K562 (cell line): ENCODE results near the gene ATRAID. TPM values are rescaled to one million over a fixed set of nuclear protein-coding genes. Genes with fewer than 3 reads are reported as not detected.

ENCODE experiments used
- E2F6 ChIP-seq, 2 experiments: IDR thresholded peaks; 2 replicates each; pipeline ENCODE4 v1.6.1; 2011; ENCODE audit warnings: borderline replicate concordance in 1 of 2, control low read depth in 1 of 2, low read depth in 1 of 2, low read length in 1 of 2, mild to moderate bottlenecking in 1 of 2, mixed read lengths in 1 of 2, moderate library complexity in 1 of 2; ENCODE audit not compliant: insufficient read depth in 1 of 2, insufficient read length in 1 of 2, poor library complexity in 1 of 2, severe bottlenecking in 1 of 2; ENCODE audit errors: extremely low read depth in 1 of 2
- HNRNPK ChIP-seq: fragments of 200-400 bp; formaldehyde crosslinking; IDR thresholded peaks from one replicate; pipeline ENCODE4 v1.6.1; 2018; ENCODE audit warnings: mild to moderate bottlenecking, low read depth, low read length; ENCODE audit not compliant: poor library complexity, severe bottlenecking
- MTA1 ChIP-seq: fragments of 450-650 bp; IDR thresholded peaks from 2 replicates; pipeline ENCODE4 v1.6.1; 2017; ENCODE audit warnings: borderline replicate concordance
- PHF8 ChIP-seq: fragments of 200-600 bp; sonication (generic); IDR thresholded peaks from 2 replicates; pipeline ENCODE4 v1.6.1; 2012; ENCODE audit warnings: mixed run types, mild to moderate bottlenecking, inconsistent platforms, low read length, moderate library complexity, borderline replicate concordance
- POLR2B ChIP-seq: fragments of 450-650 bp; IDR thresholded peaks from 2 replicates; pipeline ENCODE4 v1.6.1; 2018; ENCODE audit warnings: low read depth; ENCODE audit not compliant: partially characterized antibody
- SMARCA4 ChIP-seq: fragments of 450-650 bp; IDR thresholded peaks from 2 replicates; pipeline ENCODE4 v1.6.1; 2016
- ZBTB17 ChIP-seq: fragments of 450-650 bp; formaldehyde crosslinking; IDR thresholded peaks from 2 replicates; pipeline ENCODE4 v1.4.0; 2020; ENCODE audit warnings: mild to moderate bottlenecking
- polyA plus RNA-seq, 8 experiments: library from polyadenylated mRNA; depleted of rRNA in 4 of 8; stranded (reverse) in 5 of 8; unstranded in 3 of 8; fragments of >200 nt; fragmentation: Nextera tagmentation in 2 of 8; fragmentation: Illumina TruSeq in 1 of 8; extraction: Ambion mirVana in 2 of 8; extraction: Trizol in 1 of 8; gene quantifications; 2 replicates each; pipeline versions ENCODE4 v1.2.1 to v1.2.3, GENCODE V29; 2011 to 2014; ENCODE audit warnings: inconsistent platforms in 1 of 8, missing spikeins in 1 of 8
- total RNA-seq, 7 experiments: library from RNA; depleted of rRNA in 6 of 7; stranded (reverse); fragments of >200 nt in 6 of 7; fragmentation: Illumina TruSeq in 2 of 7; extraction: Trizol in 2 of 7; gene quantifications; 2 replicates each; pipeline versions ENCODE4 v1.2.1 to v1.2.3, GENCODE V29; 2011 to 2021; ENCODE audit warnings: low replicate concordance in 1 of 7
- TF ChIP-seq, protein P1 (sequence below): fragments of 450-650 bp; IDR thresholded peaks from 2 replicates; pipeline ENCODE4 v1.6.1; 2016; ENCODE audit warnings: low read depth
- TF ChIP-seq, protein P2 (sequence below): fragments of 250-450 bp; sonication (Bioruptor Pico); IDR thresholded peaks from 2 replicates; pipeline ENCODE4 v1.5.0; 2021; ENCODE audit warnings: mild to moderate bottlenecking, borderline replicate concordance
- TF ChIP-seq, protein P3 (sequence below): fragments of 250-450 bp; sonication (Bioruptor Pico); IDR thresholded peaks from 2 replicates; pipeline ENCODE4 v1.8.0; 2021; ENCODE audit warnings: moderate library complexity, mild to moderate bottlenecking, inconsistent platforms
- TF ChIP-seq, protein P4 (sequence below): fragments of 200-800 bp; sonication (Bioruptor generic); IDR thresholded peaks from 2 replicates; pipeline ENCODE4 v1.6.1; 2017; ENCODE audit warnings: missing genetic modification characterization, missing compliant biosample characterization

Gene ATRAID
- total and polyA plus RNA-seq, 9 of the 15 experiments (the other 6 are each of a cell fraction or from before 2014, with no cell fraction given), result 70.2 to 187 (median 108) TPM

DNA sequence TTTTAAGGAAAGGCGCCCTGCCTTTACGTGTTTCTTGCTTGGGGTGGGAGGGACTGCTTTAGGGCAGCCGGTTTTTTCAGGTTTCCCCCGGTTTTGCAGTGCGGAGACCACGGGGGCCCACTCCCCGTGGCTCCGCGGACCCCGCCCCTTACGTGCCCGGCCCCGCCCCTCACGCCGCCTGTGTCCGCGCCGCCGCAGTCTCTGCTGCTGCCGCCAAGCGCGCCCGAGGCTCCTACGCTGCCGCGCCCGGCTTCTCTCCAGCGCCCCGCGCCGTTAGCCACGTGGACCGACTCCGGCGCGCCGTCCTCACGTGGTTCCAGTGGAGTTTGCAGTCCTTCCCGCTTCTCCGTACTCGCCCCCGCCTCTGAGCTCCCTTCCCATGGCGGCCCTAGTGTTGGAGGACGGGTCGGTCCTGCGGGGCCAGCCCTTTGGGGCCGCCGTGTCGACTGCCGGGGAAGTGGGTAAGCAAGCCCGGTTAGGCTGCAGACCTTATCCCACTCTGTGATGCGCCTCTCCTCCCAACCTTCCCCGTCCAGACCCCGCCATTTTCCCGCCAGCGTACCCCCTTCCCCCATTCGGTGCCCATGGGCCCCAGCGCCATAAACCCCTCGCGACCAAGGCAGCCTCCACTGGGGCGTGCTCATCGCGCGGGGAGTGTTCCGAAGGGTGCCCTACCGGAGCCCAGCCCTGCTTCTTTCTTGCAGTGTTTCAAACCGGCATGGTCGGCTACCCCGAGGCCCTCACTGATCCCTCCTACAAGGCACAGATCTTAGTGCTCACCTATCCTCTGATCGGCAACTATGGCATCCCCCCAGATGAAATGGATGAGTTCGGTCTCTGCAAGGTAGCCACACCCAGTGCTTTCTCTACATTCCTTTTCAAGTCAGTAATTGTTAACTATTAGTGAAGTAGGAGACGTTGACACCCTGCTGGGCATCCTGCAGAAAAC lies 5.6 kb downstream of the ATRAID start, which contains the start of gene CAD (continued):
- TF ChIP-seq, protein P1, sequence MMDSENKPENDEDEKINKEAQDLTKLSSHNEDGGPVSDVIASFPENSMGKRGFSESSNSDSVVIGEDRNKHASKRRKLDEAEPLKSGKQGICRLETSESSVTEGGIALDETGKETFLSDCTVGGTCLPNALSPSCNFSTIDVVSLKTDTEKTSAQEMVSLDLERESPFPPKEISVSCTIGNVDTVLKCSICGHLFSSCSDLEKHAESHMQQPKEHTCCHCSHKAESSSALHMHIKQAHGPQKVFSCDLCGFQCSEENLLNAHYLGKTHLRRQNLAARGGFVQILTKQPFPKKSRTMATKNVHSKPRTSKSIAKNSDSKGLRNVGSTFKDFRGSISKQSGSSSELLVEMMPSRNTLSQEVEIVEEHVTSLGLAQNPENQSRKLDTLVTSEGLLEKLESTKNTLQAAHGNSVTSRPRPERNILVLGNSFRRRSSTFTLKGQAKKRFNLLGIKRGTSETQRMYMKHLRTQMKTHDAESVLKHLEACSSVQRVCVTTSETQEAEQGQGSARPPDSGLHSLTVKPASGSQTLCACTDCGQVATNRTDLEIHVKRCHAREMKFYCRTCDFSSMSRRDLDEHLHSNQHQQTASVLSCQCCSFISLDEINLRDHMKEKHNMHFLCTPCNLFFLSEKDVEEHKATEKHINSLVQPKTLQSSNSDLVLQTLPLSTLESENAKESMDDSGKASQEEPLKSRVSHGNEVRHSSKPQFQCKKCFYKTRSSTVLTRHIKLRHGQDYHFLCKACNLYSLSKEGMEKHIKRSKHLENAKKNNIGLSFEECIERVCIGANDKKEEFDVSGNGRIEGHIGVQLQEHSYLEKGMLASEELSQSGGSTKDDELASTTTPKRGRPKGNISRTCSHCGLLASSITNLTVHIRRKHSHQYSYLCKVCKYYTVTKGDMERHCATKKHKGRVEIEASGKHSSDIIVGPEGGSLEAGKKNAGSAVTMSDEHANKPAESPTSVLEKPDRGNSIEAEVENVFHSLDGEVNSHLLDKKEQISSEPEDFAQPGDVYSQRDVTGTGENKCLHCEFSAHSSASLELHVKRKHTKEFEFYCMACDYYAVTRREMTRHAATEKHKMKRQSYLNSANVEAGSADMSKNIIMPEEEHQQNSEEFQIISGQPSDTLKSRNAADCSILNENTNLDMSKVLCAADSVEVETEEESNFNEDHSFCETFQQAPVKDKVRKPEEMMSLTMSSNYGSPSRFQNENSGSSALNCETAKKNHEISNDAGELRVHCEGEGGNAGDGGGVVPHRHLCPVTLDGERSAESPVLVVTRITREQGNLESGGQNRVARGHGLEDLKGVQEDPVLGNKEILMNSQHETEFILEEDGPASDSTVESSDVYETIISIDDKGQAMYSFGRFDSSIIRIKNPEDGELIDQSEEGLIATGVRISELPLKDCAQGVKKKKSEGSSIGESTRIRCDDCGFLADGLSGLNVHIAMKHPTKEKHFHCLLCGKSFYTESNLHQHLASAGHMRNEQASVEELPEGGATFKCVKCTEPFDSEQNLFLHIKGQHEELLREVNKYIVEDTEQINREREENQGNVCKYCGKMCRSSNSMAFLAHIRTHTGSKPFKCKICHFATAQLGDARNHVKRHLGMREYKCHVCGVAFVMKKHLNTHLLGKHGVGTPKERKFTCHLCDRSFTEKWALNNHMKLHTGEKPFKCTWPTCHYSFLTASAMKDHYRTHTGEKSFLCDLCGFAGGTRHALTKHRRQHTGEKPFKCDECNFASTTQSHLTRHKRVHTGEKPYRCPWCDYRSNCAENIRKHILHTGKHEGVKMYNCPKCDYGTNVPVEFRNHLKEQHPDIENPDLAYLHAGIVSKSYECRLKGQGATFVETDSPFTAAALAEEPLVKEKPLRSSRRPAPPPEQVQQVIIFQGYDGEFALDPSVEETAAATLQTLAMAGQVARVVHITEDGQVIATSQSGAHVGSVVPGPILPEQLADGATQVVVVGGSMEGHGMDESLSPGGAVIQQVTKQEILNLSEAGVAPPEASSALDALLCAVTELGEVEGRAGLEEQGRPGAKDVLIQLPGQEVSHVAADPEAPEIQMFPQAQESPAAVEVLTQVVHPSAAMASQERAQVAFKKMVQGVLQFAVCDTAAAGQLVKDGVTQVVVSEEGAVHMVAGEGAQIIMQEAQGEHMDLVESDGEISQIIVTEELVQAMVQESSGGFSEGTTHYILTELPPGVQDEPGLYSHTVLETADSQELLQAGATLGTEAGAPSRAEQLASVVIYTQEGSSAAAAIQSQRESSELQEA, result no peak
- TF ChIP-seq HNRNPK (no peak), ZBTB17 (CRISPR knock-in tag) (0 out of 2 replicates have a peak, but pooled peaks have one; percentile 49), SMARCA4 (0 out of 2 replicates have a peak, but pooled peaks have one; percentile 19), PHF8 (peak; percentile 72; the same call in 1 of the 2 replicates), POLR2B (peak; percentile 84), E2F6 (IDR thresholded peaks at IDR 0.05; ENCODE audit: borderline replicate concordance in 1 of 2, extremely low read depth in 1 of 2, insufficient read depth in 1 of 2, insufficient read length in 1 of 2, low read depth in 1 of 2, low read length in 1 of 2, poor library complexity in 1 of 2, severe bottlenecking in 1 of 2) (peak; percentile 97), MTA1 (0 out of 2 replicates have a peak, but pooled peaks have one; percentile 15)
- TF ChIP-seq, protein P2, sequence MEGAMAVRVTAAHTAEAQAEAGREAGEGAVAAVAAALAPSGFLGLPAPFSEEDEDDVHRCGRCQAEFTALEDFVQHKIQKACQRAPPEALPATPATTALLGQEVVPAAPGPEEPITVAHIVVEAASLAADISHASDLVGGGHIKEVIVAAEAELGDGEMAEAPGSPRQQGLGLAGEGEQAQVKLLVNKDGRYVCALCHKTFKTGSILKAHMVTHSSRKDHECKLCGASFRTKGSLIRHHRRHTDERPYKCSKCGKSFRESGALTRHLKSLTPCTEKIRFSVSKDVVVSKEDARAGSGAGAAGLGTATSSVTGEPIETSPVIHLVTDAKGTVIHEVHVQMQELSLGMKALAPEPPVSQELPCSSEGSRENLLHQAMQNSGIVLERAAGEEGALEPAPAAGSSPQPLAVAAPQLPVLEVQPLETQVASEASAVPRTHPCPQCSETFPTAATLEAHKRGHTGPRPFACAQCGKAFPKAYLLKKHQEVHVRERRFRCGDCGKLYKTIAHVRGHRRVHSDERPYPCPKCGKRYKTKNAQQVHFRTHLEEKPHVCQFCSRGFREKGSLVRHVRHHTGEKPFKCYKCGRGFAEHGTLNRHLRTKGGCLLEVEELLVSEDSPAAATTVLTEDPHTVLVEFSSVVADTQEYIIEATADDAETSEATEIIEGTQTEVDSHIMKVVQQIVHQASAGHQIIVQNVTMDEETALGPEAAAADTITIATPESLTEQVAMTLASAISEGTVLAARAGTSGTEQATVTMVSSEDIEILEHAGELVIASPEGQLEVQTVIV (CRISPR knock-in tag), result peak; percentile 83; the same call in 1 of the 2 replicates
- TF ChIP-seq, protein P3, sequence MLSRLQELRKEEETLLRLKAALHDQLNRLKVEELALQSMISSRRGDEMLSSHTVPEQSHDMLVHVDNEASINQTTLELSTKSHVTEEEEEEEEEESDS, result no peak
- TF ChIP-seq, protein P4, sequence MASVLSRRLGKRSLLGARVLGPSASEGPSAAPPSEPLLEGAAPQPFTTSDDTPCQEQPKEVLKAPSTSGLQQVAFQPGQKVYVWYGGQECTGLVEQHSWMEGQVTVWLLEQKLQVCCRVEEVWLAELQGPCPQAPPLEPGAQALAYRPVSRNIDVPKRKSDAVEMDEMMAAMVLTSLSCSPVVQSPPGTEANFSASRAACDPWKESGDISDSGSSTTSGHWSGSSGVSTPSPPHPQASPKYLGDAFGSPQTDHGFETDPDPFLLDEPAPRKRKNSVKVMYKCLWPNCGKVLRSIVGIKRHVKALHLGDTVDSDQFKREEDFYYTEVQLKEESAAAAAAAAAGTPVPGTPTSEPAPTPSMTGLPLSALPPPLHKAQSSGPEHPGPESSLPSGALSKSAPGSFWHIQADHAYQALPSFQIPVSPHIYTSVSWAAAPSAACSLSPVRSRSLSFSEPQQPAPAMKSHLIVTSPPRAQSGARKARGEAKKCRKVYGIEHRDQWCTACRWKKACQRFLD (CRISPR knock-in tag), result peak; percentile 96
